Adrenal gland (tissue), 12 donors: ENCODE data around the gene MCOLN1. TPM values are rescaled to one million over a fixed set of nuclear protein-coding genes. Genes with fewer than 3 reads are reported as not detected.

Experiments used
- DNase-seq, 7 donors: peaks; one replicate each; pipeline ENCODE4 v3.0.0-alpha.2; 2019 to 2020
- H3K27ac ChIP-seq, 5 donors: fragments of 200-600 bp; sonication (generic) in 4 of 5; 1 replicate in 3 of 5; 2 replicates in 2 of 5; pipeline versions ENCODE4 v1.5.1 to v1.8.0; 2016 to 2020; ENCODE audit warnings: mild to moderate bottlenecking in 1 of 5
- H3K27me3 ChIP-seq: fragments of 200-600 bp; 2 replicates; pipeline ENCODE4 v1.8.0; 2021
- H3K36me3 ChIP-seq, 2 donors: fragments of 200-600 bp; replicated peaks in 1 of 2; 1 replicate in 1 of 2; 2 replicates in 1 of 2; pipeline versions ENCODE4 v1.5.1 to v1.8.0; 2018 to 2022
- H3K4me1 ChIP-seq, 2 donors: fragments of 200-600 bp; replicated peaks in 1 of 2; 1 replicate in 1 of 2; 2 replicates in 1 of 2; pipeline versions ENCODE4 v1.5.1 to v1.8.0; 2018 to 2021
- H3K4me3 ChIP-seq, 4 donors: fragments of 200-600 bp; sonication (generic) in 3 of 4; one replicate each; pipeline ENCODE4 v1.5.1; 2016 to 2018
- H3K9me3 ChIP-seq, 3 donors: fragments of 200-600 bp; sonication (generic) in 1 of 3; replicated peaks in 1 of 3; 1 replicate in 2 of 3; 2 replicates in 1 of 3; pipeline versions ENCODE4 v1.5.1 to v1.8.0; 2016 to 2021
- CTCF ChIP-seq, 6 experiments: fragments of 450-650 bp in 4 of 6; fragments of 200-600 bp in 2 of 6; sonication (generic) in 1 of 6; IDR thresholded peaks; 1 replicate in 5 of 6; 2 replicates in 1 of 6; pipeline versions ENCODE4 v1.5.1 to v1.8.0; 2016 to 2021; ENCODE audit warnings: antibody characterized with exemption in 6 of 6, mild to moderate bottlenecking in 2 of 6, moderate library complexity in 1 of 6
- POLR2A ChIP-seq, 2 donors: fragments of 450-650 bp; IDR thresholded peaks; one replicate each; pipeline ENCODE4 v1.6.1; 2017; ENCODE audit warnings: antibody characterized with exemption in 2 of 2, mild to moderate bottlenecking in 2 of 2, moderate library complexity in 1 of 2
- WGBS, 4 donors: extraction: QIAGEN DNeasy Blood & Tissue Kit in 2 of 4; methylation state at CpG; one replicate each; pipeline versions ENCODE4 v1.1.5 to v1.1.7; 2013 to 2017; 5-methylcytosine and 5-hydroxymethylcytosine counted together
- intact Hi-C, 2 donors: fragments of 100-400 bp; cut with DNase I; formaldehyde crosslinking; loops; one replicate each; pipeline versions ENCODE4 v1.14.1 to v1.15.0; 2022 to 2023
- polyA plus RNA-seq, 3 donors: library from polyadenylated mRNA; stranded (reverse); fragments of 200-250 nt in 2 of 3; fragments of 350-450 nt in 1 of 3; fragmentation: Illumina TruSeq in 1 of 3; extraction: RNeasy Lipid Tissue Mini Kit (QIAGEN cat#74804) in 1 of 3; gene quantifications; one replicate each; pipeline ENCODE4 v1.2.3, GENCODE V29; 2013 to 2014
- total RNA-seq, 9 donors: library from RNA; depleted of rRNA in 4 of 9; stranded (reverse); fragments of >200 nt in 4 of 9; fragments of 120-200 nt in 1 of 9; fragmentation: NEBNext Ultra II Directional in 1 of 9; extraction: Animal tissue kit (Norgen Biotek cat#: 25700) in 1 of 9; gene quantifications; one replicate each; pipeline versions ENCODE4 v1.1.0 to v1.2.4, GENCODE V29; 2013 to 2023
- donor health status: healthy with polysubstance abuse.
- donor health status: Bipolar disorder and iron deficiency.
- donor health status: DM: yes; HTN: yes; CAD: no.
- donor health status: DM: no; HTN: no; CAD: no.
- donor health status: DM: no; HTN: no; CAD: no.
- donor health status: DM: yes; HTN: yes; CAD: no.

MCOLN1 gene
- total and polyA plus RNA-seq, 12 donors, result 6.0 to 212 (median 57.1) TPM

GRCh38 chr19:7516878-7517277 lies 5.5 kb upstream of the MCOLN1 start:
- H3K27me3 ChIP-seq, result no peaks in the 10 kb centered on the region
- peaks cover 24 to 48% of the 10 kb centered on the region in 2 donors for H3K4me1 ChIP-seq
- 47 to 67% (median 50%) methylated on average over 3 to 4 of the region's 4 CpGs for WGBS, 4 donors
- no peaks in the 10 kb centered on the region for H3K9me3 ChIP-seq
- DNase-seq, result no peak
- TF ChIP-seq POLR2A (IDR thresholded peaks at IDR 0.05) (no peak), CTCF (IDR thresholded peaks at IDR 0.05) (no peak)
- intact Hi-C loops, result no loop called here
- H3K36me3 ChIP-seq, result peaks cover 0 to 14% of the 10 kb centered on the region in 2 donors
- H3K4me3 ChIP-seq, result peak overlapping the region in 2 of 4 donors; percentile 56 to 80
- H3K27ac ChIP-seq, result peak overlapping the region; percentile 64 to 91 (median 88)

DNA sequence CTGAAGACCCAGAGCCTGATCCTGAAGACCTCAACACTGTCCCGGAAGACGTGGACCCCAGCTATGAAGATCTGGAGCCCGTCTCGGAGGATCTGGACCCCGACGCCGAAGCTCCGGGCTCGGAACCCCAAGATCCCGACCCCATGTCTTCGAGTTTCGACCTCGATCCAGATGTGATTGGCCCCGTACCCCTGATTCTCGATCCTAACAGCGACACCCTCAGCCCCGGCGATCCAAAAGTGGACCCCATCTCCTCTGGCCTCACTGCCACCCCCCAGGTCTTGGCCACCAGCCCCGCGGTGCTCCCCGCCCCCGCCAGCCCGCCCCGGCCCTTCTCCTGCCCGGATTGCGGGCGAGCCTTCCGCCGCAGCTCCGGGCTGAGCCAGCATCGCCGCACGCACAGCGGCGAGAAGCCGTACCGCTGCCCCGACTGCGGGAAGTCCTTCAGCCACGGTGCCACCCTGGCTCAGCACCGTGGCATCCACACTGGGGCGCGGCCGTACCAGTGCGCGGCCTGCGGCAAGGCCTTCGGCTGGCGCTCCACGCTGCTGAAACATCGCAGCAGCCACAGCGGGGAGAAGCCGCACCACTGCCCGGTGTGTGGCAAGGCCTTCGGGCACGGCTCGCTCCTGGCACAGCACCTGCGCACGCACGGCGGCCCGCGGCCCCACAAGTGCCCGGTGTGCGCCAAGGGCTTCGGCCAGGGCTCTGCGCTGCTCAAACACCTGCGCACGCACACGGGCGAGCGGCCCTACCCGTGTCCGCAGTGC lies 2.9 kb upstream of the MCOLN1 start:
- Histone ChIP-seq H3K4me3 (no peak overlapping the region), H3K4me1 (peaks cover 28 to 69% of the 10 kb centered on the region in 2 donors), H3K27ac (peak overlapping the region in 3 of 5 donors; percentile 68 to 85 (median 81)), H3K9me3 (no peaks in the 10 kb centered on the region), H3K27me3 (no peaks in the 10 kb centered on the region), H3K36me3 (peaks cover 0 to 14% of the 10 kb centered on the region in 2 donors)
- peak in 1 of 7 donors; percentile 30 for DNase-seq
- WGBS, 4 donors, result 94 to 98% (median 97%) methylated on average over 22 to 74 of the region's 74 CpGs
- TF ChIP-seq CTCF (IDR thresholded peaks at IDR 0.05), result no peak
- TF ChIP-seq POLR2A (IDR thresholded peaks at IDR 0.05), result no peak
- intact Hi-C loops, result loop anchor here in 1 of 2 donors (10.0 kb wide), 1 partner anchor 125 kb away; no protein-coding TSS in a partner anchor

DNA sequence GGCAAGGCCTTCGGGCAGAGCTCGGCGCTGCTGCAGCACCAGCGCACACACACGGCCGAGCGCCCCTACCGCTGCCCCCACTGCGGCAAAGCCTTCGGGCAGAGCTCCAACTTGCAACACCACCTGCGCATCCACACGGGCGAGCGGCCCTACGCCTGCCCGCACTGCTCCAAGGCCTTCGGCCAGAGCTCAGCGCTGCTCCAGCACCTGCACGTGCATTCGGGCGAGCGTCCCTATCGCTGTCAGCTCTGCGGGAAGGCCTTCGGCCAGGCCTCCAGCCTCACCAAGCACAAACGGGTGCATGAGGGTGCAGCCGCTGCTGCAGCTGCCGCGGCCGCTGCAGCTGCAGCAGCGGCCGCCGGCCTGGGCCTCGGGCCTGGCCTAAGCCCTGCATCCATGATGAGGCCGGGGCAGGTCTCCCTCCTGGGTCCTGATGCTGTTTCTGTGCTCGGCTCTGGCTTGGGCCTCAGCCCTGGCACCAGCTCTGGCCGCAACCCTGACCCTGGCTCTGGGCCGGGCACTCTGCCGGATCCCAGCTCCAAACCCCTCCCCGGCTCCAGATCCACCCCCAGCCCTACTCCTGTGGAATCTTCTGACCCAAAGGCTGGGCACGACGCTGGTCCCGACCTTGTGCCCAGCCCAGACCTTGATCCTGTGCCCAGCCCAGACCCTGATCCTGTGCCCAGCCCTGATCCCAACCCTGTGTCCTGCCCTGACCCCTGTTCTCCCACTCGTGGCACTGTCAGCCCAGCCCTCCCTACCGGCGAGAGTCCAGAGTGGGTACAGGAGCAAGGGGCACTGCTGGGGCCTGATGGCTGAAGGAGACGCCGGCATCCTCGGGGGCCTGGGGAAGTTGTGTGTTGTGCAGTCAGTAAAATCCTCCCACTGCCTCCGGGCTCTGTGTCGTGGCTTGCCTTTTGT lies 2.0 kb upstream of the MCOLN1 start:
- 57 to 87% (median 73%) methylated on average over 18 to 51 of the region's 51 CpGs for WGBS, 4 donors
- peak overlapping the region; percentile 63 to 91 (median 81) for H3K27ac ChIP-seq
- no peak for TF ChIP-seq POLR2A (IDR thresholded peaks at IDR 0.05)
- no peak for TF ChIP-seq CTCF (IDR thresholded peaks at IDR 0.05)

More for the DNA sequence above, 2.0 kb upstream of the MCOLN1 start:
- Histone ChIP-seq H3K27me3 (no peaks in the 10 kb centered on the region), H3K4me3 (no peak overlapping the region), H3K36me3 (peaks cover 0 to 19% of the 10 kb centered on the region in 2 donors), H3K4me1 (peaks cover 28 to 62% of the 10 kb centered on the region in 2 donors), H3K9me3 (no peaks in the 10 kb centered on the region)
- intact Hi-C loops, result loop anchor here in 1 of 2 donors (10.0 kb wide), 1 partner anchor 126 kb away; no protein-coding TSS in a partner anchor
- peak; percentile 76 to 87 (median 82) for DNase-seq
